ENCODE results near the gene DZANK1. TPM values are rescaled to one million over a fixed set of nuclear protein-coding genes. Genes with fewer than 3 reads are reported as not detected.
"Not testable (repeated sequence)": the region's sequence is repeated elsewhere in the genome, so short reads cannot be mapped to it uniquely, and the experiment has no call there.

The DZANK1 gene
- total RNA-seq, 4 donors from 2014 or later: 0.92 to 5.2 (median 1.1) TPM

- no peak for DNase-seq
- H3K36me3 ChIP-seq: peaks cover 0 to 25% (median 0%) of the 10 kb centered on the region in 3 donors
- WGBS, 2 donors: 57% methylated on average over 6 of the region's 6 CpGs
These were observed 78.0 kb downstream of the DZANK1 start for GRCh38 chr20:18388860-18389259.

DNA sequence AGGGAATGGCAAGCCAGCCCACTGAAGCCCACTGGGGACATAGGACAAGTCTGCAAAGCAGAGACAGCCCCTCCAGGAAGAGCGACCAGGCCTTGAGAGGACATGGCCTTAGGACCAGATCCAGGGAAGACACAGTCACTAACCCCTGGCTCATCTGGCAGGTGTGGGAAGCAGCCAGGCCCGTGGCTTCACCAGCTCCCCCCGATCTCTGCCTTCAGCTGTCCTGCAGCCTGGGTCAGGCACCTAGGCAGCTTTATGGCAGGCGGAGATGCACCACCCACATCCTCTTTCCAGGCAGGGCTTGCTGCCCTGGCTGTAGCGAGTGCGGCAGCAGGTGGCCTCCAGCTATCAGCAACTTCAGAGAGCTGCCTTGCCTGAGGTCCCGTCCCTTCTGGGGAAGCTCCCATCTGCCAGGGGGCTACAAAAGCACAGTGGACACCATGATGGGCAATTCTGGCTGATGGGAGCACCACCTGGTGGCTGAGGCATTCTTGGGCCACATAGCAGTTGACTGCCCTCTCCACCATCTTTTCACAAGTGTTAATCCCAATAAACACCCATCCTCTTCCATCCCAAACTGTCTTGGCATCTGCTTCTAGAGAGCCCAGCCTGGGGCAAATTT, 85.8 kb downstream of the DZANK1 start:
- Histone ChIP-seq H3K4me1 (no peaks in the 10 kb centered on the region), H3K4me3 (no peak overlapping the region), H3K27ac (no peak overlapping the region), H3K36me3 (peaks cover 0 to 12% (median 0%) of the 10 kb centered on the region in 3 donors), H3K27me3 (no peaks in the 10 kb centered on the region), H3K9me3 (no peaks in the 10 kb centered on the region)
- DNase-seq: no peak
- intact Hi-C loops (cut with DNase I): no loop called here
- WGBS, 2 donors: 76 to 86% methylated on average over 3 to 4 of the region's 7 CpGs
- no peak for TF ChIP-seq POLR2A (IDR thresholded peaks at IDR 0.05)
- TF ChIP-seq, protein P1, sequence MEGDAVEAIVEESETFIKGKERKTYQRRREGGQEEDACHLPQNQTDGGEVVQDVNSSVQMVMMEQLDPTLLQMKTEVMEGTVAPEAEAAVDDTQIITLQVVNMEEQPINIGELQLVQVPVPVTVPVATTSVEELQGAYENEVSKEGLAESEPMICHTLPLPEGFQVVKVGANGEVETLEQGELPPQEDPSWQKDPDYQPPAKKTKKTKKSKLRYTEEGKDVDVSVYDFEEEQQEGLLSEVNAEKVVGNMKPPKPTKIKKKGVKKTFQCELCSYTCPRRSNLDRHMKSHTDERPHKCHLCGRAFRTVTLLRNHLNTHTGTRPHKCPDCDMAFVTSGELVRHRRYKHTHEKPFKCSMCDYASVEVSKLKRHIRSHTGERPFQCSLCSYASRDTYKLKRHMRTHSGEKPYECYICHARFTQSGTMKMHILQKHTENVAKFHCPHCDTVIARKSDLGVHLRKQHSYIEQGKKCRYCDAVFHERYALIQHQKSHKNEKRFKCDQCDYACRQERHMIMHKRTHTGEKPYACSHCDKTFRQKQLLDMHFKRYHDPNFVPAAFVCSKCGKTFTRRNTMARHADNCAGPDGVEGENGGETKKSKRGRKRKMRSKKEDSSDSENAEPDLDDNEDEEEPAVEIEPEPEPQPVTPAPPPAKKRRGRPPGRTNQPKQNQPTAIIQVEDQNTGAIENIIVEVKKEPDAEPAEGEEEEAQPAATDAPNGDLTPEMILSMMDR (IDR thresholded peaks at IDR 0.05): peak in 1 of 6 experiments; percentile 23

More at GRCh38 chr20:18388860-18389259, 78.0 kb downstream of the DZANK1 start:
- H3K27ac ChIP-seq: no peak overlapping the region
- no peak overlapping the region for H3K4me3 ChIP-seq
- intact Hi-C loops (cut with DNase I): no loop called here
- no peaks in the 10 kb centered on the region for H3K9me3 ChIP-seq
- TF ChIP-seq POLR2A (IDR thresholded peaks at IDR 0.05): no peak
- TF ChIP-seq, protein P1 (IDR thresholded peaks at IDR 0.05): no peak
- H3K4me1 ChIP-seq: no peaks in the 10 kb centered on the region
- no peaks in the 10 kb centered on the region for H3K27me3 ChIP-seq

GRCh38 chr20:18377896-18378481, 88.8 kb downstream of the DZANK1 start:
- no peaks in the 10 kb centered on the region for H3K36me3 ChIP-seq
- no peaks in the 10 kb centered on the region for H3K9me3 ChIP-seq
- no peak for DNase-seq
- TF ChIP-seq, protein P1 (IDR thresholded peaks at IDR 0.05): no peak
- TF ChIP-seq POLR2A (IDR thresholded peaks at IDR 0.05): no peak
- no peak overlapping the region for H3K4me3 ChIP-seq
- H3K4me1 ChIP-seq: no peaks in the 10 kb centered on the region
- intact Hi-C loops (cut with DNase I): no loop called here
- no peaks in the 10 kb centered on the region for H3K27me3 ChIP-seq
- WGBS, 2 donors: 58 to 69% methylated on average over 8 of the region's 8 CpGs
- no peak overlapping the region for H3K27ac ChIP-seq

DNA sequence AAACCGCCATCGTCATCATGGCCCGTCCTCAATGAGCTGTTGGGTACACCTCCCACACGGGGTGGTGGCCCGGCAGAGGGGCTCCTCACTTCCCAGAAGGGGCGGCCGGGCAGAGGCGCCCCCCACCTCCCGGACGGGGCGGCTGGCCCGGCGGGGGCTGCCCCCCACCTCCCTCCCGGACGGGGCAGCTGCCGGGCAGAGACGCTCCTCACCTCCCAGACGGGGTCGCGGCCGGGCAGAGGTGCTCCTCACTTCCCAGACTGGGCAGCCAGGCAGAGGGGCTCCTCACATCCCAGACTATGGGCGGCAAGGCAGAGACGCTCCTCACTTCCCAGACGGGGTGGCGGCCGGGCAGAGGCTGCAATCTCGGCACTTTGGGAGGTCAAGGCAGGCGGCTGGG, 91.3 kb downstream of the DZANK1 start:
- H3K27me3 ChIP-seq; intact Hi-C loops (cut with DNase I); H3K27ac ChIP-seq; H3K4me3 ChIP-seq; H3K4me1 ChIP-seq; H3K36me3 ChIP-seq; H3K9me3 ChIP-seq; DNase-seq: not testable (repeated sequence)
- WGBS, 2 donors: no CpG with 5 or more reads among the region's 28 CpGs

- TF ChIP-seq, protein P1 (IDR thresholded peaks at IDR 0.05): no peak
- TF ChIP-seq POLR2A (IDR thresholded peaks at IDR 0.05): no peak
- intact Hi-C loops (cut with DNase I): no loop called here
These were observed 94.5 kb downstream of the DZANK1 start for GRCh38 chr20:18372296-18372695.

More at GRCh38 chr20:18372296-18372695, 94.5 kb downstream of the DZANK1 start:
- Histone ChIP-seq H3K27me3 (no peaks in the 10 kb centered on the region), H3K36me3 (no peaks in the 10 kb centered on the region), H3K4me3 (no peak overlapping the region), H3K27ac (no peak overlapping the region), H3K9me3 (no peaks in the 10 kb centered on the region), H3K4me1 (no peaks in the 10 kb centered on the region)
- 33 to 41% methylated on average over 1 of the region's 1 CpG for WGBS, 2 donors
- DNase-seq: no peak
